A549 (cell line): Measurements from ENCODE around the gene CLCN3. TPM values are rescaled to one million over a fixed set of nuclear protein-coding genes. Genes with fewer than 3 reads are reported as not detected.
A peak's percentile ranks its signal among the peaks of the same experiment; 100 is the strongest.

Source experiments
- ATAC-seq, 2 experiments: fragments of 200-7000 bp in 1 of 2; fragments of >200 bp in 1 of 2; cut with Nextera tagmentation in 1 of 2; cut with Tn5 transposase in 1 of 2; 3 replicates each; pipeline versions ENCODE4 v1.8.0 to v1.9.1; 2018 to 2020; ENCODE audit warnings: mild to moderate bottlenecking in 1 of 2, moderate library complexity in 1 of 2
- CTCF ChIA-PET: fragments of 300-600 bp; sonication (Branson Sonifier 250); formaldehyde crosslinking; extraction: SDS; loops from one replicate; lab custom pipeline; 2021; ENCODE audit warnings: antibody characterized with exemption, inconsistent platforms; lab: Yijun Ruan, JAX
- POLR2A ChIA-PET: fragments of 350-600 bp; formaldehyde crosslinking; extraction: SDS; loops from one replicate; lab custom pipeline; 2021; ENCODE audit warnings: antibody characterized with exemption, inconsistent platforms; lab: Yijun Ruan, JAX
- DNase-seq, 2 experiments: peaks; one replicate each; pipeline versions ENCODE4 v3.0.0 to v3.0.0-alpha.2; 2011 to 2016; ENCODE audit warnings: low read depth in 1 of 2, low spot score in 1 of 2
- FAIRE-seq: peaks from 2 replicates; lab custom pipeline; 2011; peaks lifted over from hg19 to GRCh38; lab: Jason Lieb, UNC
- H3K27ac ChIP-seq, 2 experiments: fragments of >200 bp; sonication (Bioruptor Twin); formaldehyde crosslinking; 3 replicates each; pipeline ENCODE4 v1.5.1; 2016 to 2017
- H3K4me1 ChIP-seq: fragments of >200 bp; sonication (Bioruptor Twin); formaldehyde crosslinking; 3 replicates; pipeline ENCODE4 v1.6.1; 2016
- H3K4me2 ChIP-seq: fragments of >200 bp; sonication (Bioruptor Twin); formaldehyde crosslinking; 3 replicates; pipeline ENCODE4 v1.6.1; 2016
- H3K4me3 ChIP-seq: fragments of >200 bp; sonication (Bioruptor Twin); formaldehyde crosslinking; 3 replicates; pipeline ENCODE4 v1.5.1; 2016
- H3K9me3 ChIP-seq: fragments of >200 bp; sonication (Bioruptor Twin); formaldehyde crosslinking; 3 replicates; pipeline ENCODE4 v1.6.1; 2016
- BHLHE40 ChIP-seq: IDR thresholded peaks from 2 replicates; pipeline ENCODE4 v1.6.1; 2012; ENCODE audit warnings: low read depth, low read length, inconsistent platforms
- EHMT2 ChIP-seq: fragments of 200-600 bp; sonication (generic); IDR thresholded peaks from 2 replicates; pipeline ENCODE4 v1.6.1; 2016; ENCODE audit warnings: antibody characterized with exemption, low read depth, mild to moderate bottlenecking, moderate library complexity
- ESRRA ChIP-seq: fragments of 150-350 bp; IDR thresholded peaks from 2 replicates; pipeline ENCODE4 v1.6.1; 2014; ENCODE audit warnings: mild to moderate bottlenecking, low read length, borderline replicate concordance
- HOXA7 ChIP-seq: fragments of 250-450 bp; sonication (Bioruptor Pico); IDR thresholded peaks from 2 replicates; pipeline ENCODE4 v1.5.0; 2020; ENCODE audit warnings: mild to moderate bottlenecking, moderate library complexity
- HOXB13 ChIP-seq: fragments of 250-450 bp; sonication (Bioruptor Pico); IDR thresholded peaks from 2 replicates; pipeline ENCODE4 v1.5.0; 2020; ENCODE audit warnings: low read depth, mild to moderate bottlenecking, moderate library complexity
- KDM5A ChIP-seq: fragments of 200-600 bp; sonication (generic); IDR thresholded peaks from 2 replicates; pipeline ENCODE4 v1.6.1; 2016; ENCODE audit warnings: antibody characterized with exemption, mild to moderate bottlenecking
- NPAS2 ChIP-seq: fragments of 250-450 bp; sonication (Bioruptor Pico); IDR thresholded peaks from 2 replicates; pipeline ENCODE4 v1.8.0; 2022; ENCODE audit warnings: mild to moderate bottlenecking, moderate library complexity, borderline replicate concordance
- NR3C1 ChIP-seq: fragments of >200 bp; sonication (Bioruptor Twin); formaldehyde crosslinking; IDR thresholded peaks from 3 replicates; pipeline ENCODE4 v1.6.1; 2017
- REST ChIP-seq: fragments of 200-600 bp; sonication (generic); IDR thresholded peaks from 2 replicates; pipeline ENCODE4 v1.6.1; 2016; ENCODE audit warnings: antibody characterized with exemption, mild to moderate bottlenecking, moderate library complexity
- RFX5 ChIP-seq: fragments of 450-650 bp; IDR thresholded peaks from 2 replicates; pipeline ENCODE4 v1.7.1; 2014; ENCODE audit warnings: antibody characterized with exemption, mild to moderate bottlenecking, moderate library complexity
- RNF2 ChIP-seq: fragments of 200-600 bp; sonication (generic); IDR thresholded peaks from 2 replicates; pipeline ENCODE4 v1.6.1; 2016; ENCODE audit warnings: low read depth, mild to moderate bottlenecking, antibody characterized with exemption, moderate library complexity, borderline replicate concordance
- SMC3 ChIP-seq: fragments of >200 bp; sonication (Bioruptor Twin); formaldehyde crosslinking; IDR thresholded peaks from 3 replicates; pipeline ENCODE4 v1.6.1; 2018; ENCODE audit warnings: inconsistent platforms
- SREBF2 ChIP-seq: fragments of 450-650 bp; IDR thresholded peaks from 2 replicates; pipeline ENCODE4 v1.6.1; 2014; ENCODE audit warnings: mild to moderate bottlenecking, moderate library complexity
- ZNF302 ChIP-seq: fragments of 250-450 bp; sonication (Bioruptor Pico); IDR thresholded peaks from 2 replicates; pipeline ENCODE4 v1.9.0; 2021; ENCODE audit warnings: inconsistent platforms, mild to moderate bottlenecking, moderate library complexity
- WGBS: methylation state at CpG from one replicate; pipeline ENCODE4 v1.1.6; 2017; ENCODE audit errors: missing lambda C conversion rate; 5-methylcytosine and 5-hydroxymethylcytosine counted together
- polyA plus RNA-seq, 4 experiments: library from polyadenylated mRNA; depleted of rRNA in 3 of 4; stranded (reverse); fragments of >200 nt; fragmentation: RNase III in 1 of 4; extraction: RNeasy Plus Mini Kit Qiagen cat#74134 plus additional on column Dnase treatment in 1 of 4; gene quantifications; 2 replicates in 3 of 4; 3 replicates in 1 of 4; pipeline ENCODE4 v1.2.3, GENCODE V29; 2011 to 2017
- TF ChIP-seq, protein P1 (sequence below): IDR thresholded peaks from 2 replicates; pipeline ENCODE4 v1.6.1; 2012

The CLCN3 gene
- polyA plus RNA-seq, 2 of the 4 experiments (the other 2 are of a cell fraction), result 18.8 to 53.6 TPM

- no peak for TF ChIP-seq NPAS2
- TF ChIP-seq SMC3, result no peak
- TF ChIP-seq RNF2, result no peak
- TF ChIP-seq ESRRA, result no peak
- TF ChIP-seq RFX5, result no peak
- no peak for TF ChIP-seq EHMT2
- TF ChIP-seq NR3C1, result no peak
- TF ChIP-seq KDM5A, result no peak
- no peak for TF ChIP-seq BHLHE40
- TF ChIP-seq REST, result no peak
- TF ChIP-seq, all 56 proteins: peak for 0
- H3K4me1 ChIP-seq, result peaks cover 41% of the 10 kb centered on the region; the same call in 2 of the 3 replicates
- H3K27ac ChIP-seq, result peak overlapping the region; percentile 78 to 89; a peak in 3 of 6 replicates
- ChIA-PET POLR2A (interaction anchor here (2.3 kb wide), 1 partner anchor 40 kb away, joined by 10 read pairs; the partner anchor contains the start of gene CLCN3), CTCF (interaction anchor here (3.2 kb wide), 1 partner anchor 48 kb away, joined by 17 read pairs; the partner anchor contains the start of gene NEK1)
- FAIRE-seq (no peak), DNase-seq (no peak), ATAC-seq (no peak)
- H3K4me3 ChIP-seq, result peak overlapping the region; percentile 53
- peak overlapping the region; percentile 76 for H3K4me2 ChIP-seq
- H3K9me3 ChIP-seq, result no peaks in the 10 kb centered on the region
- WGBS, result 52% methylated on average over 3 of the region's 3 CpGs
Observed at GRCh38 chr4:169660929-169661328, 40.6 kb downstream of the CLCN3 start.

DNA sequence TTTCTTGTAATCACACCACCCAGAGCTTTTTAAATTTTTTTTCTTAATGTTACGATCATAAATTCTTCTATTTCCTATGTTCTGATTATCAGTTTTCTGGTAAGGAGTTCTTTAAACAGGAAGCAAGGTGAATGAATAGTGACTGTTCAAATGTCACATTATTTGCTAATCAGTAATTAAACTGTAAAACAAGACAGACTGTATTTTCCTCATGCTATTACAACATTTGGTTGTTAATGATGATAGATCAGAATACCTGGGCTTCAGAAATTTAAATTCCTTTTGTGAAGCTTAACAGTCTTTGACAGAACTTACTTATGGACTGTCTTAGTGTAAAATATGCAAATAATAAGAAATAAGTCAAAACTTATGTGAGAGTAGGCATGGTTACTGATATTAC, 41.4 kb downstream of the CLCN3 start:
- Histone ChIP-seq H3K27ac (no peak overlapping the region), H3K4me1 (peaks cover 41% of the 10 kb centered on the region; the same call in 2 of the 3 replicates), H3K4me2 (peak overlapping the region; percentile 76; the same call in 2 of the 3 replicates), H3K4me3 (peak overlapping the region; percentile 53; the same call in 1 of the 3 replicates), H3K9me3 (no peaks in the 10 kb centered on the region)
- FAIRE-seq (no peak), DNase-seq (no peak), ATAC-seq (no peak)
- TF ChIP-seq HOXB13 (CRISPR knock-in tag), result no peak
- no peak for TF ChIP-seq ZNF302 (CRISPR knock-in tag)
- no peak for TF ChIP-seq SREBF2
- TF ChIP-seq REST, result no peak
- TF ChIP-seq, protein P1, sequence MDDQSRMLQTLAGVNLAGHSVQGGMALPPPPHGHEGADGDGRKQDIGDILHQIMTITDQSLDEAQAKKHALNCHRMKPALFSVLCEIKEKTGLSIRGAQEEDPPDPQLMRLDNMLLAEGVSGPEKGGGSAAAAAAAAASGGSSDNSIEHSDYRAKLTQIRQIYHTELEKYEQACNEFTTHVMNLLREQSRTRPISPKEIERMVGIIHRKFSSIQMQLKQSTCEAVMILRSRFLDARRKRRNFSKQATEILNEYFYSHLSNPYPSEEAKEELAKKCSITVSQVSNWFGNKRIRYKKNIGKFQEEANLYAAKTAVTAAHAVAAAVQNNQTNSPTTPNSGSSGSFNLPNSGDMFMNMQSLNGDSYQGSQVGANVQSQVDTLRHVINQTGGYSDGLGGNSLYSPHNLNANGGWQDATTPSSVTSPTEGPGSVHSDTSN, result no peak
- no peak for TF ChIP-seq NR3C1
- no peak for TF ChIP-seq EHMT2
- no peak for TF ChIP-seq HOXA7 (CRISPR knock-in tag)
- WGBS, result 88% methylated on average over 1 of the region's 1 CpG
- ChIA-PET POLR2A (no interaction called here), CTCF (no interaction called here)
